Smooth muscle cell (in vitro differentiated cells): ENCODE results near the gene SCUBE1. TPM values are rescaled to one million over a fixed set of nuclear protein-coding genes. Genes with fewer than 3 reads are reported as not detected.

Experiments used
- DNase-seq: peaks from one replicate; lab custom pipeline; 2025; ENCODE audit not compliant: unreplicated experiment; lab: John Stamatoyannopoulos, UW
- H2AFZ ChIP-seq: fragments of 200-600 bp; sonication (generic); 2 replicates; pipeline ENCODE4 v1.6.0; 2016; ENCODE audit warnings: antibody characterized with exemption, low read depth, mild to moderate bottlenecking
- H3F3A ChIP-seq: fragments of 200-600 bp; sonication (generic); 2 replicates; pipeline ENCODE4 v1.6.0; 2017; ENCODE audit warnings: antibody characterized with exemption, low read depth
- H3K27ac ChIP-seq: fragments of 200-600 bp; sonication (generic); 2 replicates; pipeline ENCODE4 v1.5.1; 2016; ENCODE audit warnings: low read depth, mild to moderate bottlenecking
- H3K27me3 ChIP-seq: fragments of 200-600 bp; sonication (generic); 2 replicates; pipeline ENCODE4 v1.6.1; 2016; ENCODE audit warnings: low read depth, mild to moderate bottlenecking
- H3K36me3 ChIP-seq: fragments of 200-600 bp; sonication (generic); 2 replicates; pipeline ENCODE4 v1.5.1; 2016; ENCODE audit warnings: low read depth
- H3K4me1 ChIP-seq: fragments of 200-600 bp; sonication (generic); 2 replicates; pipeline ENCODE4 v1.5.1; 2016; ENCODE audit warnings: low read depth
- H3K4me2 ChIP-seq: fragments of 200-600 bp; sonication (generic); 2 replicates; pipeline ENCODE4 v1.6.0; 2016; ENCODE audit warnings: mild to moderate bottlenecking
- H3K4me3 ChIP-seq: fragments of 200-600 bp; sonication (generic); 2 replicates; pipeline ENCODE4 v1.5.1; 2016; ENCODE audit warnings: mild to moderate bottlenecking
- H3K79me2 ChIP-seq: fragments of 200-600 bp; sonication (generic); 2 replicates; pipeline ENCODE4 v1.6.0; 2016; ENCODE audit warnings: low read depth, mild to moderate bottlenecking
- H3K9ac ChIP-seq: fragments of 200-600 bp; sonication (generic); 2 replicates; pipeline ENCODE4 v1.6.0; 2016; ENCODE audit warnings: low read depth
- H3K9me3 ChIP-seq: fragments of 200-600 bp; sonication (generic); replicated peaks from 2 replicates; pipeline ENCODE4 v1.5.1; 2016; ENCODE audit warnings: low read depth
- H4K20me1 ChIP-seq: fragments of 200-600 bp; sonication (generic); 2 replicates; pipeline ENCODE4 v1.6.0; 2016; ENCODE audit warnings: low read depth
- CTCF ChIP-seq: fragments of 200-600 bp; sonication (generic); IDR thresholded peaks from 2 replicates; pipeline ENCODE4 v1.5.1; 2017; ENCODE audit warnings: borderline replicate concordance, mild to moderate bottlenecking, antibody characterized with exemption; ENCODE audit not compliant: insufficient read depth, poor library complexity, severe bottlenecking
- WGBS: methylation state at CpG from one replicate; pipeline ENCODE4 v1.1.7; 2016; ENCODE audit warnings: low lambda C conversion rate; 5-methylcytosine and 5-hydroxymethylcytosine counted together
- polyA plus RNA-seq: library from polyadenylated mRNA; unstranded; fragments of >200 nt; fragmentation: Nextera tagmentation; extraction: Ambion mirVana; gene quantifications from 2 replicates; pipeline ENCODE4 v1.2.1, GENCODE V29; 2016
- total RNA-seq: library from RNA; depleted of rRNA; stranded (reverse); fragments of >200 nt; gene quantifications from 2 replicates; pipeline ENCODE4 v1.2.3, GENCODE V29; 2014

SCUBE1 gene
- total and polyA plus RNA-seq, 2 experiments from 2014 or later: 13.4 to 16.3 TPM

GRCh38 chr22:43279867-43280522 lies 63.2 kb downstream of the SCUBE1 start:
- Histone ChIP-seq H3F3A (no peaks in the 10 kb centered on the region), H3K4me3 (no peak overlapping the region), H3K4me2 (no peak overlapping the region), H2AFZ (no peak overlapping the region), H3K27me3 (no peaks in the 10 kb centered on the region), H4K20me1 (no peaks in the 10 kb centered on the region), H3K79me2 (no peaks in the 10 kb centered on the region), H3K9ac (no peak overlapping the region), H3K9me3 (no peaks in the 10 kb centered on the region), H3K4me1 (peaks cover 11% of the 10 kb centered on the region), H3K36me3 (no peaks in the 10 kb centered on the region), H3K27ac (no peak overlapping the region)
- WGBS: 76% methylated on average over 14 of the region's 20 CpGs
- no peak for TF ChIP-seq CTCF
- DNase-seq: no peak

- no peak overlapping the region for H3K4me2 ChIP-seq
- H4K20me1 ChIP-seq: no peaks in the 10 kb centered on the region
- WGBS: 79% methylated on average over 13 of the region's 13 CpGs
- H3K79me2 ChIP-seq: no peaks in the 10 kb centered on the region
- H3K27ac ChIP-seq: no peak overlapping the region
- no peaks in the 10 kb centered on the region for H3K27me3 ChIP-seq
- no peak overlapping the region for H2AFZ ChIP-seq
- no peak overlapping the region for H3K9ac ChIP-seq
- H3K36me3 ChIP-seq: no peaks in the 10 kb centered on the region
- DNase-seq: no peak
- peaks cover 11% of the 10 kb centered on the region for H3K4me1 ChIP-seq
- H3K4me3 ChIP-seq: no peak overlapping the region
- TF ChIP-seq CTCF: no peak
- H3K9me3 ChIP-seq: no peaks in the 10 kb centered on the region
- H3F3A ChIP-seq: no peaks in the 10 kb centered on the region
Observed at GRCh38 chr22:43277987-43278601, 65.1 kb downstream of the SCUBE1 start.

GRCh38 chr22:43277091-43277490 lies 66.1 kb downstream of the SCUBE1 start:
- no peaks in the 10 kb centered on the region for H3K79me2 ChIP-seq
- no peak for DNase-seq
- H3K36me3 ChIP-seq: no peaks in the 10 kb centered on the region
- 95% methylated on average over 10 of the region's 10 CpGs for WGBS
- H3F3A ChIP-seq: no peaks in the 10 kb centered on the region
- no peaks in the 10 kb centered on the region for H3K9me3 ChIP-seq
- H2AFZ ChIP-seq: no peak overlapping the region
- no peaks in the 10 kb centered on the region for H4K20me1 ChIP-seq
- peaks cover 11% of the 10 kb centered on the region for H3K4me1 ChIP-seq
- TF ChIP-seq CTCF: no peak
- H3K27ac ChIP-seq: no peak overlapping the region
- H3K27me3 ChIP-seq: no peaks in the 10 kb centered on the region
- H3K9ac ChIP-seq: no peak overlapping the region
- H3K4me2 ChIP-seq: no peak overlapping the region
- no peak overlapping the region for H3K4me3 ChIP-seq

- Histone ChIP-seq H2AFZ (no peak overlapping the region), H3K4me3 (no peak overlapping the region), H3K79me2 (no peaks in the 10 kb centered on the region), H3K27me3 (no peaks in the 10 kb centered on the region), H4K20me1 (no peaks in the 10 kb centered on the region), H3F3A (no peaks in the 10 kb centered on the region), H3K9ac (no peak overlapping the region), H3K27ac (no peak overlapping the region), H3K36me3 (no peaks in the 10 kb centered on the region), H3K4me2 (no peak overlapping the region), H3K9me3 (no peaks in the 10 kb centered on the region), H3K4me1 (peaks cover 11% of the 10 kb centered on the region)
- WGBS: 82% methylated on average over 12 of the region's 12 CpGs
- no peak for TF ChIP-seq CTCF
- no peak for DNase-seq
Observed at GRCh38 chr22:43276321-43276720, 66.9 kb downstream of the SCUBE1 start.
